ENCODE results near the gene GUCD1.

DNA sequence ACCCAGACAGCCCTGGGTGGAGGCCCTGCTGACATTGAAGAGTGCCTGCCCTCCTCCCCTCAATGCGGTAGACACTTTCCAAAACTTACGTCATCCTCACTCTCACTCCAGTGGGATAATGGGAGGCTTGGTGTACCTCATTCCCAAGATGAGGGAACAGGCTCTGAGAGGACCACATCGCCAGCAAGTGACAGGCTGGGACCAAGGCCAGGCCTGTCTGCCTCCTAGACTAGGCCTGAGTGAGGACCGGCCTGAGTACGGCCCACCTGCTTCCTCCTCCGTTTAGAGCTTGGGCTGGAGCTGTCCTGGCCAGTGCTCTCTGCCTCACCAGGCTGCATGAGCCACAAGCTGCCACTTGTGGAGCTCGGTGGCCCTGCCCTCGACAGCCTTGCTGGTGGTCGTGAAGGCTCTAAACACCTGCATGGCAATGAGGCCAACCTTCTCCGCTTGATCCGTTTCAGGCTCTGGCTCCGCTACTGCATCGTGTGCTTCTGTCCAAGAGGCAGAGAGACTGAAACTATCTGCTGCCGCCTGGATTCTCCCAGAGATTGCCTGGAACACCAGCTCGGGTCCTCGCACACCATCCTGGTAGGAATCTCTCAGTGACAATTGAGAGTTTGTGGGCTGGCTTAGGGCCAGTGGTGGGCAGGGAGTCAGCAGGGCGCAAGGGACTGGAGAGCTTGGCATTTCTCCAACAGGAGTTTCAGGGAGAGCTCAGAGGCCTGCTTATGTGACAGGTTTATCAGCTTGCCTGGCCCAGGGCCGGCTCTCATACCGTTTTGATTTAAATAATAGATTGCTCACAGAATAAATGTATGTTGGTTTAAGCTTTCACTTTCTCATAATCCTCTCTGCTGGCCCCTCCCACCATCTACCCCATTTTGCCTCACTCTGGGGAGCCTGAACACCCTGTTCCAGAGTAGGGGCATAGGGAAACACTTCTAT is 28.6 kb upstream of the GUCD1 start:
- TF ChIP-seq POLR2A (IDR thresholded peaks at IDR 0.05; ENCODE audit: low read depth, low read length), result no peak
- no peak for TF ChIP-seq POLR2AphosphoS5 (IDR thresholded peaks at IDR 0.05; ENCODE audit: low read depth, low read length)
- TF ChIP-seq TAF1 (IDR thresholded peaks at IDR 0.05; ENCODE audit: low read depth, low read length), result no peak
- TF ChIP-seq POU2F2 (IDR thresholded peaks at IDR 0.05; ENCODE audit: low read depth, low read length), result no peak
- TF ChIP-seq SPI1 (IDR thresholded peaks at IDR 0.05; ENCODE audit: low read depth, low read length), result no peak

All from GM12891 (cell line).